Measurements from ENCODE around the gene COPZ2.

Gene COPZ2

GRCh38 chr17:48014595-48015111, 22.9 kb downstream of the COPZ2 start:
- Histone ChIP-seq H3K36me3 (ENCODE audit: control insufficient read depth in 1 of 2, insufficient read depth in 2 of 2, low read length in 2 of 2) (no peaks in the 10 kb centered on the region), H3K27ac (ENCODE audit: low read length) (no peak overlapping the region), H3K27me3 (ENCODE audit: low read depth, low read length) (peaks cover 13% of the 10 kb centered on the region), H3K4me1 (ENCODE audit: control insufficient read depth in 1 of 2, insufficient read depth in 2 of 2, low read length in 2 of 2) (peaks cover 0 to 12% of the 10 kb centered on the region in 2 donors), H3K9me3 (ENCODE audit: control insufficient read depth in 1 of 2, low read length in 2 of 2) (no peaks in the 10 kb centered on the region), H3K4me3 (ENCODE audit: low read depth in 1 of 2, low read length in 2 of 2) (no peak overlapping the region)

- Histone ChIP-seq H3K36me3 (ENCODE audit: control insufficient read depth in 1 of 2, insufficient read depth in 2 of 2, low read length in 2 of 2) (no peaks in the 10 kb centered on the region), H3K9me3 (ENCODE audit: control insufficient read depth in 1 of 2, low read length in 2 of 2) (no peaks in the 10 kb centered on the region), H3K4me1 (ENCODE audit: control insufficient read depth in 1 of 2, insufficient read depth in 2 of 2, low read length in 2 of 2) (peaks cover 0 to 12% of the 10 kb centered on the region in 2 donors), H3K27me3 (ENCODE audit: low read depth, low read length) (peaks cover 13% of the 10 kb centered on the region), H3K4me3 (ENCODE audit: low read depth in 1 of 2, low read length in 2 of 2) (no peak overlapping the region), H3K27ac (ENCODE audit: low read length) (no peak overlapping the region)
Measured at GRCh38 chr17:48013876-48014594, 23.6 kb downstream of the COPZ2 start.

- H3K4me3 ChIP-seq (ENCODE audit: low read depth in 1 of 2, low read length in 2 of 2): no peak overlapping the region
- H3K4me1 ChIP-seq (ENCODE audit: control insufficient read depth in 1 of 2, insufficient read depth in 2 of 2, low read length in 2 of 2): peaks cover 0 to 12% of the 10 kb centered on the region in 2 donors
- no peaks in the 10 kb centered on the region for H3K36me3 ChIP-seq (ENCODE audit: control insufficient read depth in 1 of 2, insufficient read depth in 2 of 2, low read length in 2 of 2)
- H3K27ac ChIP-seq (ENCODE audit: low read length): no peak overlapping the region
- peaks cover 13% of the 10 kb centered on the region for H3K27me3 ChIP-seq (ENCODE audit: low read depth, low read length)
- H3K9me3 ChIP-seq (ENCODE audit: control insufficient read depth in 1 of 2, low read length in 2 of 2): no peaks in the 10 kb centered on the region
Measured at GRCh38 chr17:48012654-48013053, 24.9 kb downstream of the COPZ2 start.

- Histone ChIP-seq H3K36me3 (ENCODE audit: control insufficient read depth in 1 of 2, insufficient read depth in 2 of 2, low read length in 2 of 2) (no peaks in the 10 kb centered on the region), H3K27me3 (ENCODE audit: low read depth, low read length) (peaks cover 13% of the 10 kb centered on the region)
Measured at GRCh38 chr17:48012151-48012520, 25.5 kb downstream of the COPZ2 start.

GRCh38 chr17:48011405-48012150, 26.0 kb downstream of the COPZ2 start:
- peaks cover 13% of the 10 kb centered on the region for H3K27me3 ChIP-seq (ENCODE audit: low read depth, low read length)
- no peaks in the 10 kb centered on the region for H3K36me3 ChIP-seq (ENCODE audit: control insufficient read depth in 1 of 2, insufficient read depth in 2 of 2, low read length in 2 of 2)
- no peaks in the 10 kb centered on the region for H3K9me3 ChIP-seq (ENCODE audit: control insufficient read depth in 1 of 2, low read length in 2 of 2)
- peaks cover 0 to 12% of the 10 kb centered on the region in 2 donors for H3K4me1 ChIP-seq (ENCODE audit: control insufficient read depth in 1 of 2, insufficient read depth in 2 of 2, low read length in 2 of 2)
- no peak overlapping the region for H3K27ac ChIP-seq (ENCODE audit: low read length)
- H3K4me3 ChIP-seq (ENCODE audit: low read depth in 1 of 2, low read length in 2 of 2): peak overlapping the region; percentile 49 to 52

More at GRCh38 chr17:48012151-48012520, 25.5 kb downstream of the COPZ2 start:
- Histone ChIP-seq H3K27ac (ENCODE audit: low read length) (no peak overlapping the region), H3K4me3 (ENCODE audit: low read depth in 1 of 2, low read length in 2 of 2) (peak overlapping the region; percentile 49 to 52), H3K9me3 (ENCODE audit: control insufficient read depth in 1 of 2, low read length in 2 of 2) (no peaks in the 10 kb centered on the region), H3K4me1 (ENCODE audit: control insufficient read depth in 1 of 2, insufficient read depth in 2 of 2, low read length in 2 of 2) (peaks cover 0 to 12% of the 10 kb centered on the region in 2 donors)

- Histone ChIP-seq H3K4me3 (ENCODE audit: low read depth in 1 of 2, low read length in 2 of 2) (no peak overlapping the region), H3K4me1 (ENCODE audit: control insufficient read depth in 1 of 2, insufficient read depth in 2 of 2, low read length in 2 of 2) (peaks cover 0 to 12% of the 10 kb centered on the region in 2 donors), H3K36me3 (ENCODE audit: control insufficient read depth in 1 of 2, insufficient read depth in 2 of 2, low read length in 2 of 2) (no peaks in the 10 kb centered on the region), H3K27me3 (ENCODE audit: low read depth, low read length) (peaks cover 13% of the 10 kb centered on the region), H3K9me3 (ENCODE audit: control insufficient read depth in 1 of 2, low read length in 2 of 2) (no peaks in the 10 kb centered on the region), H3K27ac (ENCODE audit: low read length) (no peak overlapping the region)
Measured at GRCh38 chr17:48010193-48010592, 27.4 kb downstream of the COPZ2 start.

- Histone ChIP-seq H3K36me3 (ENCODE audit: control insufficient read depth in 1 of 2, insufficient read depth in 2 of 2, low read length in 2 of 2) (no peaks in the 10 kb centered on the region), H3K27ac (ENCODE audit: low read length) (no peak overlapping the region), H3K27me3 (ENCODE audit: low read depth, low read length) (peaks cover 7% of the 10 kb centered on the region), H3K9me3 (ENCODE audit: control insufficient read depth in 1 of 2, low read length in 2 of 2) (no peaks in the 10 kb centered on the region), H3K4me1 (ENCODE audit: control insufficient read depth in 1 of 2, insufficient read depth in 2 of 2, low read length in 2 of 2) (peaks cover 4 to 33% of the 10 kb centered on the region in 2 donors), H3K4me3 (ENCODE audit: low read depth in 1 of 2, low read length in 2 of 2) (no peak overlapping the region)
Measured at GRCh38 chr17:48006936-48007709, 30.5 kb downstream of the COPZ2 start.

GRCh38 chr17:48004983-48005382, 32.6 kb downstream of the COPZ2 start:
- Histone ChIP-seq H3K36me3 (ENCODE audit: control insufficient read depth in 1 of 2, insufficient read depth in 2 of 2, low read length in 2 of 2) (no peaks in the 10 kb centered on the region), H3K4me1 (ENCODE audit: control insufficient read depth in 1 of 2, insufficient read depth in 2 of 2, low read length in 2 of 2) (peaks cover 4 to 28% of the 10 kb centered on the region in 2 donors), H3K9me3 (ENCODE audit: control insufficient read depth in 1 of 2, low read length in 2 of 2) (no peaks in the 10 kb centered on the region), H3K27ac (ENCODE audit: low read length) (no peak overlapping the region), H3K27me3 (ENCODE audit: low read depth, low read length) (no peaks in the 10 kb centered on the region), H3K4me3 (ENCODE audit: low read depth in 1 of 2, low read length in 2 of 2) (no peak overlapping the region)

GRCh38 chr17:48003417-48004151, 34.0 kb downstream of the COPZ2 start:
- H3K4me3 ChIP-seq (ENCODE audit: low read depth in 1 of 2, low read length in 2 of 2): no peak overlapping the region

GRCh38 chr17:48002916-48003416, 34.6 kb downstream of the COPZ2 start:
- no peaks in the 10 kb centered on the region for H3K9me3 ChIP-seq (ENCODE audit: control insufficient read depth in 1 of 2, low read length in 2 of 2)
- H3K27me3 ChIP-seq (ENCODE audit: low read depth, low read length): no peaks in the 10 kb centered on the region
- peak overlapping the region; percentile 68 for H3K27ac ChIP-seq (ENCODE audit: low read length)
- H3K4me3 ChIP-seq (ENCODE audit: low read depth in 1 of 2, low read length in 2 of 2): peak overlapping the region in 1 of 2 donors; percentile 16
- H3K4me1 ChIP-seq (ENCODE audit: control insufficient read depth in 1 of 2, insufficient read depth in 2 of 2, low read length in 2 of 2): peaks cover 4 to 28% of the 10 kb centered on the region in 2 donors
- H3K36me3 ChIP-seq (ENCODE audit: control insufficient read depth in 1 of 2, insufficient read depth in 2 of 2, low read length in 2 of 2): no peaks in the 10 kb centered on the region

More at GRCh38 chr17:48003417-48004151, 34.0 kb downstream of the COPZ2 start:
- peak overlapping the region; percentile 68 for H3K27ac ChIP-seq (ENCODE audit: low read length)
- no peaks in the 10 kb centered on the region for H3K9me3 ChIP-seq (ENCODE audit: control insufficient read depth in 1 of 2, low read length in 2 of 2)
- no peaks in the 10 kb centered on the region for H3K36me3 ChIP-seq (ENCODE audit: control insufficient read depth in 1 of 2, insufficient read depth in 2 of 2, low read length in 2 of 2)
- H3K4me1 ChIP-seq (ENCODE audit: control insufficient read depth in 1 of 2, insufficient read depth in 2 of 2, low read length in 2 of 2): peaks cover 4 to 28% of the 10 kb centered on the region in 2 donors
- no peaks in the 10 kb centered on the region for H3K27me3 ChIP-seq (ENCODE audit: low read depth, low read length)
